Measurements from ENCODE around the gene SMARCE1. TPM values are rescaled to one million over a fixed set of nuclear protein-coding genes. Genes with fewer than 3 reads are reported as not detected.

The SMARCE1 gene
- total and polyA plus RNA-seq, 9 of the 15 experiments (the other 6 are each of a cell fraction or from before 2014, with no cell fraction given): 64.1 to 142 (median 114) TPM

DNA sequence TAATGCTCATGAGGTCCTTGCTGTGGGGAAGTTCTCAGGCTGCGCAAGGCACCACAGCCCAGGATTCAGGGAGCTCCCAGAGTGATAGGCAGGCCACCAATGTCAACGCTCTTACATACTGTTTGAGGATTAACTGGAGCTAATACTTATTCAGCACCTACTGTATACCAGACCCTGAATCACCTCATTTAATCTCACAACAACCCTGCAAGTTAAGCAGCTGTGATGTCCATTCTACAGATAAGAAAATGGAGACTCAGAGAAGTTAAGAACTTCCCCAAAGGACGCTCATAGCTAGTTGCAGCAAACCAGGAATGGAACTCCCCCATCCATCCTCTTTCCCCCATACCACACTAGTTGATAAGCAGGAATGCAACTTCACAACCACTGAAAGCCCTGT lies 56.9 kb downstream of the SMARCE1 start (continued):
- TF ChIP-seq, protein P1, sequence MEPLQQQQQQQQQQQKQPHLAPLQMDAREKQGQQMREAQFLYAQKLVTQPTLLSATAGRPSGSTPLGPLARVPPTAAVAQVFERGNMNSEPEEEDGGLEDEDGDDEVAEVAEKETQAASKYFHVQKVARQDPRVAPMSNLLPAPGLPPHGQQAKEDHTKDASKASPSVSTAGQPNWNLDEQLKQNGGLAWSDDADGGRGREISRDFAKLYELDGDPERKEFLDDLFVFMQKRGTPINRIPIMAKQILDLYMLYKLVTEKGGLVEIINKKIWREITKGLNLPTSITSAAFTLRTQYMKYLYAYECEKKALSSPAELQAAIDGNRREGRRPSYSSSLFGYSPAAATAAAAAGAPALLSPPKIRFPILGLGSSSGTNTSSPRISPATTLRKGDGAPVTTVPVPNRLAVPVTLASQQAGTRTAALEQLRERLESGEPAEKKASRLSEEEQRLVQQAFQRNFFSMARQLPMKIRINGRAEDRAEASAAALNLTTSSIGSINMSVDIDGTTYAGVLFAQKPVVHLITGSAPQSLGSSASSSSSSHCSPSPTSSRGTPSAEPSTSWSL (CRISPR knock-in tag; IDR thresholded peaks at IDR 0.05; ENCODE audit: borderline replicate concordance): no peak
- TF ChIP-seq BRF1 (IDR thresholded peaks at IDR 0.05; ENCODE audit: borderline replicate concordance, extremely low read depth, insufficient read length) (no peak), EP300 (IDR thresholded peaks at IDR 0.05; ENCODE audit: low read length) (no peak), JUND (IDR thresholded peaks at IDR 0.05; ENCODE audit: borderline replicate concordance, low read depth, low read length) (no peak), JUND (tag; IDR thresholded peaks at IDR 0.05; ENCODE audit: borderline replicate concordance, low read depth, low read length) (no peak), POLR3A (IDR thresholded peaks at IDR 0.05; ENCODE audit: borderline replicate concordance, extremely low read depth, insufficient read depth, insufficient read length) (no peak), ZNF644 (tag; IDR thresholded peaks at IDR 0.05; ENCODE audit: low read depth) (no peak), SP1 (CRISPR knock-in tag; IDR thresholded peaks at IDR 0.05) (no peak), TAF9B (IDR thresholded peaks at IDR 0.05; ENCODE audit: partially characterized antibody) (no peak), MIER1 (IDR thresholded peaks at IDR 0.05; ENCODE audit: low read depth) (no peak), KLF6 (CRISPR knock-in tag; IDR thresholded peaks at IDR 0.05; ENCODE audit: borderline replicate concordance) (no peak), ZKSCAN8 (CRISPR knock-in tag; IDR thresholded peaks at IDR 0.05) (peak; percentile 95)
- TF ChIP-seq, protein P2, sequence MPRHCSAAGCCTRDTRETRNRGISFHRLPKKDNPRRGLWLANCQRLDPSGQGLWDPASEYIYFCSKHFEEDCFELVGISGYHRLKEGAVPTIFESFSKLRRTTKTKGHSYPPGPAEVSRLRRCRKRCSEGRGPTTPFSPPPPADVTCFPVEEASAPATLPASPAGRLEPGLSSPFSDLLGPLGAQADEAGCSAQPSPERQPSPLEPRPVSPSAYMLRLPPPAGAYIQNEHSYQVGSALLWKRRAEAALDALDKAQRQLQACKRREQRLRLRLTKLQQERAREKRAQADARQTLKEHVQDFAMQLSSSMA (CRISPR knock-in tag; IDR thresholded peaks at IDR 0.05): no peak
- TF ChIP-seq, protein P3, sequence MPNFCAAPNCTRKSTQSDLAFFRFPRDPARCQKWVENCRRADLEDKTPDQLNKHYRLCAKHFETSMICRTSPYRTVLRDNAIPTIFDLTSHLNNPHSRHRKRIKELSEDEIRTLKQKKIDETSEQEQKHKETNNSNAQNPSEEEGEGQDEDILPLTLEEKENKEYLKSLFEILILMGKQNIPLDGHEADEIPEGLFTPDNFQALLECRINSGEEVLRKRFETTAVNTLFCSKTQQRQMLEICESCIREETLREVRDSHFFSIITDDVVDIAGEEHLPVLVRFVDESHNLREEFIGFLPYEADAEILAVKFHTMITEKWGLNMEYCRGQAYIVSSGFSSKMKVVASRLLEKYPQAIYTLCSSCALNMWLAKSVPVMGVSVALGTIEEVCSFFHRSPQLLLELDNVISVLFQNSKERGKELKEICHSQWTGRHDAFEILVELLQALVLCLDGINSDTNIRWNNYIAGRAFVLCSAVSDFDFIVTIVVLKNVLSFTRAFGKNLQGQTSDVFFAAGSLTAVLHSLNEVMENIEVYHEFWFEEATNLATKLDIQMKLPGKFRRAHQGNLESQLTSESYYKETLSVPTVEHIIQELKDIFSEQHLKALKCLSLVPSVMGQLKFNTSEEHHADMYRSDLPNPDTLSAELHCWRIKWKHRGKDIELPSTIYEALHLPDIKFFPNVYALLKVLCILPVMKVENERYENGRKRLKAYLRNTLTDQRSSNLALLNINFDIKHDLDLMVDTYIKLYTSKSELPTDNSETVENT (CRISPR knock-in tag; IDR thresholded peaks at IDR 0.05): no peak
